Hippocampal formation (tissue), 2 donors: ENCODE results near the gene FGF22.

Source experiments
- DNase-seq, 2 donors: peaks; one replicate each; lab custom pipeline; 2025; lab: John Stamatoyannopoulos, UW

The FGF22 gene

DNA sequence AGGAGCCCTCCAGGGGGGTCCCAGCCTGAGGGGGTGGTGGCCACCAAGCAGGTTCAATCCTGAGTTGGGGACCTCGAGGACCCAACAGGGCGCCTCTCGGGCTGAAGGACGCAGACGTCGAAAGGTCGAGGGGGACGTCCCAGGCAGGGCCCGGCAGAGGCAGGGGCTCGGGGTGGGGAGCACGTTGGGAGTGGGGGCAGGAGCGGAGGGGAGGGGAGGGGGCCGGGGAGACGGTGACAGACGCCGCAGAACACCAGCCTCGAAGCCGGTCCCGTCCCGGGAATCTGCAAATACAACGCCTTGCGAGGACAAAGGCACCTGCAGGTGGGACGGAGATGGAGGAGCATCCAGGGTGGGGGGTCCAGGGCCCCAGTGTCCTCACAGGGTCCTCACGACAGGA is 4.1 kb downstream of the FGF22 start:
- no peak for DNase-seq

DNA sequence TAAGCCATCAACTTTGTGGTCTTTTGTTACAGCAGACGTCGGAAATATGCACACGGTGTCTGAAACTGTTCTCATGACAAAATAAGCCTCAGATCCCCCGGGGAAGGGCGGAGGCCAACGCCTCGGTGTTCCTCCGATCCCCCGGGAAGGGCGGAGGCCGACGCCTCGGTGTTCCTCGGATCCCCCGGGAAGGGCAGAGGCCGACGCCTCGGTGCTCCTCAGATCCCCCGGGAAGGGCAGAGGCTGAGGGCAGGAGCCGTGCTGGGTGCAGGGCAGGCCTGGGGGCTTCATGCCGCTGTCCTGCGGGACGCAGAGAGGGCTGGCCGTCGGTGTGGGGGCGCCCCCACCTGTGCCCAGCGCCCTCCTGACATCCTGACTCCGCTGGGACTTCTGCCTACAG is 4.7 kb downstream of the FGF22 start:
- DNase-seq, result no peak

DNA sequence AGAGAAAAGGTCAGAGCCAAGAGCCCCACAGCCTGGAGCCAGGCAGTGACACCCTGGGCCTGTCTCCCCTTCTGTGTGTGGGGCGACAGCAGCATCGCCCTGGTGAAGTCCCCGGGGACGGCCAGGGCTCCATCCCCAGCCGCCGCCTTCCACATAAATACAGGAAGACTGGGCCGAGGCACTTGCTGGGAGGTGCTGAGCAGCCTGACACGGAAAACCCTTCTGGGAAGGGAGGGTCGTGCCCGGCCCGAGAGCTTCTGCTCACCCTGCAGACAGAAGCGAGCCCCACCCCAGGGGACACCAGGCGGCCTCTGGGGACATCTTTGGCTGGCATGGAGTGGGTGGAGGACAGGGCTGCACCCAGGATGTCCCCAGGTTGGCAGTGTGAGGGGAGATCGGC is 5.1 kb downstream of the FGF22 start:
- no peak for DNase-seq

DNA sequence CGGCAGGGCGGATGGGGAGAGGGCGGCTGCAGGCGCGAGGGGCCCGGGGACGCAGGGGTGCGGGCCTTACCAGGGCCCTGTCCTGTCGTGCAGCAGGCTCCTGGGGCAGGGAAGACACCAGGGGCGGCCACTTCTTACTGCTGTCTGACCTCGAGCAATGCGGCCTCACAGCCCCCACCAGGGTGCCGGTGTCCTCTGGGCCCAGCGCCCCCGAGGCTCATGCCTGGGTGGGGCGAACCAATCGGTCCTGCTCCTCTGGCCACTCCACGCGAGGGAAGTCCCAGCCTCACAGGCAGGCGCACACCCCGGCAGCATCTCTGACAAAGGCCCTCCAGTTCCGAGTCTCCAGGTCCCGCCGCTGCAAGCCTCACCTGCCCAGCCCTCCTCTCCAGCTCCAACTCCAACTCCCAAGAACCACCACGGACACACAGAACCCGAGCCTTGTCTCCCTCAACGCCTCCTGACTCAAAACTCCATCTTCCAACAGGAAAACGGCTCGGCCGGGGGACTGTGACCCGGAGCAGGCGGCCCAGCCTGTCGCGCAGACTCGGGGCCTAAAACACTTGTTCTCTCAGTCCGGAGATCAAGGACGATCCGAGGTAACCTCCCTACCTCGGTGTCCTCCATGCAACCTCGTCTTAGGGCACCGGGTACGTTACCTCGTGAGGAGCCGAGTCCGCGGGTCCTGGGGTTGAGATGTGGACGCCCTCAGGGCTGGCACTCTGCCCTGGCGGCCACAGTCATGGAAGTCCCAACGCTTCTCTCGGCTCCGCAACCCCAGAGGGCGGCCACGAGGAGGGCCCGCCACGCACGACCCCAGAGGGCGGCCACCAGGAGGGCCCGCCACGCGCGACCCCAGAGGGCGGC is 6.5 kb downstream of the FGF22 start:
- no peak for DNase-seq

DNA sequence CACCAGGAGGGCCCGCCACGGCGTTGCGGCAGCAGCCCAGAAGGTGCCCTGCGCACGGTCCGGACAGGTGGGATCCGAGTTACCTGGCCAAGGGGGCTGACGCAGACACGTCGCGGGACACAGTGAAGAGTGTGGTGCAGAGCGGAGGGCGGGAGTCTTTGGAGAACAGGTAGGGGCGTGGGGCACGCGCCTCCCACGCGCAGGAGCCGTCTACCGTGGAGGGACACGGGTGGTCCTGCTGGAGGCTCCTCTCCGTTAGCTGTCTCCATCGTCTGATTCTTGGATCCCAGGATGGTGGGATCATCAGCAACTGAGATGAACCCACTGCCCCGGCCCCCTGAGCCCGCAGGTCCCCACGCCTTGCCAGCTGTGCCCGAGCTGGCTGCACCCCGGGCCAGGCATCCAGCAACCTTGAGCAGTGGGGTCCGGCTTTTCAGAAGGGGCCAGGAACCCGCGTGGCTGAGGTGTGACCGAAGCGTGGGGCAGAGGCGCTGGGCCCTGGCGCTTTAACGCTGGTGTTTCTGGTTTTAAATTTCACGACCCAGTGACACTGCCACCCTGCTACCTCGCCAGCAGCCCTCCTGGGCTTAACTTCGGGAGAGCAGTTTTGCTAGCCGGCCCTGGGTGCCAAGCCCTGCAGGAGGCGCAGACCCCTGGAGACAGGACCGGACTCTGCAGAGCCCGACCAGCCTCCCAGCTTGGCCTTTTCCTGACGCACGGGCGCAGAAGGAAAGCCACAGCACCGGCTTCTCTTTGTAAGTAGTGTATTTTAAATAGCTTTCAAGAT is 7.3 kb downstream of the FGF22 start:
- DNase-seq, result no peak

DNA sequence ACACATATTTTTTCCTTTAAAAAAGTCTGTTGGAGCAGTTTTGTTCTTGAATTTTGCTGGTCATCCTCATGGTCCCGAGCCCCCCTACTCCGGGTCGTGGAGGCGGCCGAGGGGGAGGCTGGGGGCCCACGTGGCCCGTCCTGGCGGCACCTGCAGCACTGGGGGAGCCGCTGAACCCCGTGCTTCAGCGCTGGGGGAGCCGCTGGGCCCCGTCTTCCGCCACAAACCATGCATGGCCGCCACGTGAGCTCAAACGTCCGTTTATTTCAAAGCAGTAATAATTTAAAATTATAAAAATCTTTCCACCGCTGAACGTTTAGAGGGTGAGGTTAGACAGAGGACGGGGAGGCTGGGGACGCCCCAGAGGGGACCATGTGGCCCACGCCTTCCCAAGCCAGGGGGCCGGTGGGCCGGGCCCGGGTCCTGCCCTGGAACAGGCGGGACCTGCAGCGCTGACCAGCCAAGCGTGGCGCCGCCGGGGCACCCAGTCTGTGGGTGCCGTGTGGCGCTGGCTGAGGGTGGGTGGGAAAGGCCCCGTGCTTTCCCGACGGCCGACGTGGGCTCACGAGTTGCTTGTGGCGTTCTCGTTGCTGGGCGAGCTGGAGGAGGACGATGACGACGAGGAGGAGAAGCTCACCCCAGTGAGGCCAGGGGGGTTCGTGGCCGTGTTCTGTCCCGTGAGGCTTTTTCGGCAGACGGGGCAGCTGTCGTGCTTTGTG is 8.0 kb downstream of the FGF22 start:
- no peak for DNase-seq

DNA sequence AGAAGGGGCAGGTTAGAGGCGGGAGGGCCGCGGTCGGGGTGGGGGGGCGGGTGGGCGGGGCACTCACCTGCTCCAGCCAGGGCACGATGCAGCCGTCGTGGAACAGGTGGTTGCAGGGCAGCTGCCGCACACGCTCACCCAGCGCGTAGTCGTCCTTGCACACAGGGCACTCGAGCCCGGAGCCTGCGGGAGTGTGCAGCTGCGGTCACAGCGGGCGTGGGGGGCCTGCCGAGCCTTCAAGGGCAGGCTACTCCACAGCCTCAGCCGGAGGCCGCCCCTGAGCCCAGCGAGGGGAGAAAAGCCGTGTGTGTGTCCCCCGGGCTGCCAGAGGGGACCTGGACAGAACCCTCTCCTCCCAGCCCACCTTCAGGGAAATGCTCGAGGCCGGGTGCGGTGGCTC is 8.6 kb downstream of the FGF22 start:
- no peak for DNase-seq

DNA sequence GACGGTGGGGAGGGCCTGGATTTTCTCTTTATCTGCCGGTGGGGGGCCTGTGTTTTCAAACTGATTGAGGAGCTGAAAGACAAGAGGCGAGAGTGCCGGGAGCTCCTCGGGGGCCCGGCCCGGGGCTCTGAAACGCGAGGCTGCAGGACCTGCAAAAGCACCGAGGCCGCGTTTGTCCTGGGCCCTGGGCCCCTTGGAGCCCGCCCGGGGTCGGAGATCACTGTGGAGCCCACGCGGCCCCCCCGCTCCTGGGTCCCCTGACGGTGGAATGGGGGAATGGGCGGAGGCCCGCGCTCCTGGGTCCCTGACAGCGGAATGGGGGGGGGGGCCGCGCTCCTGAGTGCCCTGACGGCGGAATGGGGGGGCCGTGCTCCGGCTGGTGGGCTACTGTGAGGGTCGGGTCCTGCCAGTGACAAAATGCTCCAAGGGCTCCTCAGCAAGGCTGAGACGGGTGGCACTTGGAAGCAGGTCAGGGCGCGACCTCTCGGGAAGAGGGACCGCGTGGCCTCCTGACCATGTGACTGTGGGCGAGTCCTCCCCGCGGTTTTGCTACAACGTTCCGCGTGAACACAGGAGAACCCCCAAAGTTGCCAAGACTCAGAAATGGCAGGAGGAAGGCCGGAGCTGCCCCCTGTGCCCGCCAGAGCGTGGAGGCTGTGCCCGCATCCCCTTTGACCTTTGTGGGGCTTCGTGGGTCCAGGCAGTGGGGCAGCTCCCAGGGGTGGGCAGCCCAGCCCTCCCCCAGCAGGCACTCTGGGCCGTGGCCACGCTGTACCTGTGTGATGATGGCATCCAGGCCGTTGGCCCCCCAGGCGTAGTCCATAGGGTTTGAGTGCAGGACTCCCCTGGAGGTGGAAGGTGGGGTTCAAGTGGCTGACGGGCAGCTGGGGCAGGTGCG is 9.5 kb downstream of the FGF22 start:
- no peak for DNase-seq

DNA sequence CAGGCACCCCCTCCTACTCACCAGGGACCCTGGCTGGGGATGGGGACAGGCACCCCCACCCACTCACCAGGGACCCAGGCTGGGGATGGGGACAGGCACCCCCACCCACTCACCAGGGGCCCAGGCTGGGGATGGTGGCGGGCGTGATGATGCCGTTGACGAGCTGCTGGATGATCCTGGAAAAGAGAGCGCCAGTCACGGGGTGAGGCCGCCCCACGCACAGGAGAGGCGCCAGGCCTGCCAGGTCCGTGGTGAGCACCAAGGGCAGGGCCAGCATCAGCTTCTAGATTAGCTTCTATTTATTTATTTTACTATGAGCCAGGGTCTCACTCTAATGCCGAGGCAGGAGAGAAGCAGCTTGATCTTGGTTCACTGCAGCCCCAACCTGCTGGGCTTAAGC is 10.4 kb downstream of the FGF22 start:
- no peak for DNase-seq

DNA sequence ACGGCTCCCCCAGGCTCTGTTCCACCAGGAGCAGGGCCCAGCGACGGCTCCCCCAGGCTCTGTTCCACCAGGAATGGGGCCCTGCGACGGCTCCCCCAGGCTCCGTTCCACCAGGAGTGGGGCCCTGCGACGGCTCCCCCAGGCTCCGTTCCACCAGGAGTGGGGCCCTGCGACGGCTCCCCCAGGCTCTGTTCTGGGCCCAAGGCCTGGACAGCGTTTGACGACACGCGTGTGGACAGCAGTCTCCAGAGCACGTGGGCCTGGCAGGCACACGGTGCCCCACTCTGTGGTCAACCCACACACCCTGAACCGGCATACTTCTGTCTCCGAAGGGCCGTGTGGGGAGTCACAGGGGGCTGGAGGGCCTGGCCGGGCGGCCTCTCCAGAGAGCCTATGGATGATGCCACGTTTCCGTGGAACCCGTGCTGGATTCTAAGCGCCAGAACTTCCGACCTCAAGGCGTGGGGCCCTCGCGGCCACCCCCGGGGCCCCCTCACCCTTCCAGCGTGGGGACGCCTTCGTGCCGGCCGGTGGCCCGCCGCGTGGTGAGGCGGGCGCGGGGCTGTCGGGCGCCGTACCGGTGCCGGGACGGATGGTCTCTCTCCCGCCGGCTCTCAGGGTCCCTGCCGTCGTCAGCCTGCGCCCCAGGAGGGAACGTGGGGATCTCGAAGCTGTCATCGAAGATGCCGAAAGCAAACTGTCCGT is 11.6 kb downstream of the FGF22 start:
- no peak for DNase-seq

DNA sequence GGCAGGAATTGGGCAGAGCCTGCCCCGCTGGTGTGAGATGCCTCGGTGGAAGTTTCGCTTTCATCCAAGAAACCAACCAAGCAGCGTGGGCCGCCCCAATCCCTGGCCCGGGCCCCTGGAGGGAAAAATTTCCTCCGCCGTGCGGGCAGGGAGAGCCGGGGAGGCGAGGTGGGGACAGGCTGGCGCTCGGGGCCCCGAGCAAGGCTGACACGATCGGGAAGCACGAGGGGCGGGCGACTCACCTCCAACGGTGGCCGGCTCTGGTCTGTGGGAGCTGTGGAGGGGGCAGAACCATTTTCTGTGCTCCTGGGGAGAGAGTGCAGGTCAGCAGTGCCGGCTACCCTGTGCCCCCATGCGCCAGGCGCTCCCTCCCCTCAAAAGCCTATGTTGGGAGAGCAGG is 12.3 kb downstream of the FGF22 start:
- DNase-seq, result no peak

DNA sequence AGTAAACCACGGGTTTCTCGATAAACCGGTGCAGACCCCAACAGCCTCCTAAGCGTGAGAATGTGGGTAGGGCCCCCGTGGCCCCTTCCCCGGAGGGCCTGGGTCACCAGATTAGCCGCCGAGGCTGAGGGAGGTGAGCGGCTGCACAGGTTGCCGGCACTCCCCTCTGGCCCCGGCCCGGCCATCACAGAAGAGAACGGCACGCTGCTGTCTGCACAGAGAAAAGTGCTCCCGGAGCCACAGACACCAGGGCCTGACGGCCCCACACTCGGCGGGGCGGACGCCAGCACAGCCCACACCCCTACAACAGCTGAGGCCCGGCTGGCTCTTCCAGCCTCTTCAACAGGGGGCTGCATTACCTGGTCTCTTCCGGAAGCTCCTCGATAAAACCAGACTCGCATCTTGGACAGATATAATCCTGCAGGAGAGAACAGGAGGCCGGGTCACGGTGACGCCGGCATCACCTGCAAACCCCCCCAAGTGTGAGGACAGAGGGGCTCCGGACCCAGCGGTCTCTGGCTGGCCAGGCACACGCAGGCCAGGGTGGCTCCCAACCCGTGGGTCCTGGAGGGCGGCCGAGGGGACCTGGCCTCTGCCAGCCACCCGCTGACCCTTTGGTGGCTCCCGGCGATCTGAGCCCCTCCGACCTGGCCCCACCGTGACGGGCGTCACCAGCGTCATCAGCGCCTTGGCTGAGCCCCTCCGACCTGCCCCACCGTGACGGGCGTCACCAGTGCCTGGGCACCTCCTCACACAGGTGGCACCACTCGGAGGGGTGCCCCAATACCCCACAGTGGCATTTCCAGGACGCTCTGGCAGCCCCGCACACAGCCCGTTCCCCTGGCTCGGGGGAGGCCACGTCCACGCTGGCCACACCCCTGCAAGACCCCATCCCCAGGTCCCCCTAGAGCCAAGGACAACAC is 13.0 kb downstream of the FGF22 start:
- no peak for DNase-seq

DNA sequence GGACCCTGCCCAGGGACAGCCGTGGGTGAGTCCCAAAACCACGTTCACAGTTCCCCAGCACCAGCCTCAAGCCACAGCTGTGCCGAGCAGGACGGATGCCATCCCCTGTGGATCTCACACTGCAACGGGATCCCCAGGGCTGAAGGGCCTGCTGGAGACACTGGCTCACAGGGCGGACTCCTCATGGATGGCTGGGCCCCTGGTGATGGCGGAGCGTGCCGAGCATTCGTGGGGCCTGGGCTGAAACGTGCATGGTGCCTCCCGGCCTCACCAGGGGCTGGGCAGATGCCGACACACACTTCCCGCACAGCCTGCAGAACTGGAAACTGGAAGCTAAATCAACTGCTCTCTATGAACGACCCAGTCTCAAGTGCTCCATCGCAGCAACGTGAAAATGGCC is 13.7 kb downstream of the FGF22 start:
- DNase-seq, result no peak

DNA sequence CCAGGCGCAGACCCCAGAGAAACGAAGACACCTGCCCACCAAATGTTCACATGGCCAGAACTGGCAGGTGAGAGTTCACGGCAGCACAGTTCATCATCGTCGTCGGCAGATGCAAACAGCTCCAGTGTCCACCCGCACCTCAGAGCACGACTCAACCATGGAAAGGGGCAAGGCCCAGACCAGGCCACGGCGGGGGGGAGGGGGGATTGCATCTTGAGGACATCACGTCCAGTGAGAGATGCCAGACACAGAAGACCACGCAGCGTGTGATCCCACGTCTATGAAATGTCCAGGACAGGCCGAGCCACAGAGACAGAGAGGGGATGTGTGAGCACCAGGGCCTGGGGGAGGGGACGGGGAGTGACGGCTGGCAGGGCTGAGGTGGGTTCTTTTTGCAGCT is 16.0 kb downstream of the FGF22 start:
- DNase-seq, result no peak

DNA sequence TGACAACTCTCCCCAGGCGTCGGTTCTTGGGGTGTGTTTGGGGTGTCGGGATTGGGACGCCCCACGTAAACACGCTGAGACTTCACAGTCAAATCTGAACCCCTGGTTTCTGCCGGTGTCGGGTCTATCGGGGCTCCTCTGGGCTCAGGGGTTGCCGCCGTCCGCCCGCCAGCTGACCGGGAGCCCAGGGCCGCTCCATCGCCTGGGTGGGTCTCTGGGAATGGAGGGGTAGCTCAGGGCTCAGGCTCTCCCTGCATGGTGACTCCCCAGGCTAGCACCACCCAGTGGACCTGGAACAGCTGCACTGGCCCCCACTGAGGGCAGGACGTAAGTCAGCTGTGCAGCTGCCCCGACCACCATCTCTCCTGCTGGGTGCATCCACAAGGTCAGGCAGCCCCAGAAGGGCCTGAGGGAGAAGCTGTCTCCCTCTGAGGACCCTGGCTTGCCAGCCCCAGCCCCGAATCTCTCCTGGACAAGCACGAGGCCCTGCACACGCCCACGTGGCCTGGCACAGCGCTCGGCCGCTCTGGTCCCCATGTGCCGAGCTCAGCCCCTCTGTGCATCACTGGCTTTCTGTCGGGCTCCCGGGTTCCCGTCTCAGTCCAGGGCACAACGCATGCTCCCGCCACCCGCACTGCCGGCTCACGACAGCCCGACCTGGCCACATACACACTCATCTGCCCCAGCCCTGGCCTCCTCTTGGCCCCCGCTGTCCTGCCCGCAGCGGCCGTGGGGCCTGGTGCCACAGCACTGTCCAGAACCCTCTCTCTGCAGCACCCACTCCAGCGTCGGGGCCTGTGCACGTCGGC is 17.3 kb downstream of the FGF22 start:
- no peak for DNase-seq

DNA sequence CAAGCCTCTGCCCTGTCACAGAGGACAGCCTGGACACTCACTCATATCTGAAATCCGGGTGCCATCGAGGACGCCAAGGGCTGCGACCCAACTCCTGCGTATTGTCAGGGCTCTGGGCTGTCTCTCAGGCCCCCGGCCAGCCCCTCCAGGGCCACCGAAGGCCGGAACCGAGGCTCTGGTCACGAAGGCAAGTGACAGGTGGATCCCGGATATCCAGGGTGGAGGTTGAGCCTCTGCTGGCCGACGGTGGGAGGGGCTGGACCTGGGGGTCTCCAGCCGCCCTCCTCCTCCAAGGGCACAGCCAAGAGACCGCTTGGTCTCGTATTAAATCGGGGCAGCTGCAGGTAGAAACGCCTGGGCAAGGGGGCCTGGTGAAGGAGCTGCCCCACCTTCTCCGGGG is 17.9 kb downstream of the FGF22 start:
- no peak for DNase-seq

DNA sequence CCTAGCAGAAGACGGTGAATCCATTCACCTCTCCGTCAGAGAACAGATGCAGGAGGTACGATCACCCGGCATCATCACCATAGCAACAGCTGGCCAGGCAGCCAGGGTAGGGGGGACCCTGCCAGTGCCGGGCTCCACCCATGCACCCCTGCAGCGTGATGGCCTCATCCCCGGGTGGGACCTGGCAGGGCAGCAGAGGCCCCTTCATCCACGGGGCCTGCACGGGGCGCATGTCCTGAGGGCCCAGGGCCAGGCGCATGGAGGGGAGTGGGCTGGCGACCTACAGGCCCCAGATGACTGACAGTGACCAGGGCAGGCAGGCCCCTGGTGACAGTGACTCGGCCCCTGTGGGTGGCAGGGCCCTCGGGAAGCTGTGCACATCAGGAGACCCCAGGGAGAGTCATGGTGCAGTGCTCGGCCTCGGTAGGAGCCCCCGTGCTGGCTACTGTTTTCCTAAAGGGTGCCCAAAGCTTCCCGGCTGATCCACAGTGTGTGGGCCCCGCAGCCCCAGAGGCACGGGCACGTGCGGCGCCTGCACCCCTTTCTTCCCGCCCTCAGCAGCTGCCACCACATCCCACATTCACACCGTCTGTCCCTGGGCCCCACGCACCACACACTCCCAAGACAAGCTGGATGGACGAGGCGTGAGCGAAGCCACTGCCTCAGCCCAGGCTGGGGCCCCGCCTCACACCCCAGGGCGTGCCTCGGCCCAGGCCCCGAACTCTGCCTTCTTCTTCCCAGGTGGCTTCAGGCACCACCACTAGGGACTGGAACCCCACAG is 18.6 kb downstream of the FGF22 start:
- DNase-seq, result no peak
